ENCODE results near the gene PSMD5. TPM values are rescaled to one million over a fixed set of nuclear protein-coding genes. Genes with fewer than 3 reads are reported as not detected.

PSMD5 gene
- total RNA-seq, 2 experiments from 2014 or later = 51.8 to 64.0 TPM

GRCh38 chr9:120852240-120853010, 9.7 kb upstream of the PSMD5 start:
- Mint-ChIP-seq H3K27me3 (no peaks in the 10 kb centered on the region), H3K4me1 (peaks cover 16% of the 10 kb centered on the region), H3K36me3 (ENCODE audit: low read depth) (peaks cover 81% of the 10 kb centered on the region), H3K4me3 (no peak overlapping the region), H3K9me3 (no peaks in the 10 kb centered on the region), H3K27ac (no peak overlapping the region)
- DNase-seq = no peak
- POLR2A ChIA-PET = interaction anchor here (0.7 to 2.2 kb wide), 7 partner anchors 13 to 83 kb away, joined by 3 to 10 read pairs (median 3); partner anchors contain the start of gene FBXW2
- CTCF ChIA-PET = interaction anchor here (1.3 kb wide), 1 partner anchor 96 kb away, joined by 6 read pairs; no protein-coding TSS in a partner anchor

GRCh38 chr9:120851449-120851848, 8.7 kb upstream of the PSMD5 start:
- DNase-seq = no peak
- H3K9me3 Mint-ChIP-seq = no peaks in the 10 kb centered on the region
- H3K27ac Mint-ChIP-seq = no peak overlapping the region
- H3K36me3 Mint-ChIP-seq (ENCODE audit: low read depth) = peaks cover 83% of the 10 kb centered on the region
- H3K4me1 Mint-ChIP-seq = peaks cover 26% of the 10 kb centered on the region
- ChIA-PET POLR2A (interaction anchor here (1.2 to 2.2 kb wide), 2 partner anchors 11 to 17 kb away, joined by 4 to 10 read pairs; no protein-coding TSS in a partner anchor), CTCF (interaction anchor here (1.0 kb wide), 1 partner anchor 85 kb away, joined by 3 read pairs; no protein-coding TSS in a partner anchor)
- H3K27me3 Mint-ChIP-seq = no peaks in the 10 kb centered on the region
- H3K4me3 Mint-ChIP-seq = no peak overlapping the region

- Mint-ChIP-seq H3K27me3 (no peaks in the 10 kb centered on the region), H3K36me3 (ENCODE audit: low read depth) (peaks cover 85% of the 10 kb centered on the region), H3K4me3 (no peak overlapping the region), H3K9me3 (no peaks in the 10 kb centered on the region), H3K27ac (no peak overlapping the region), H3K4me1 (peaks cover 37% of the 10 kb centered on the region)
- DNase-seq = no peak
- CTCF ChIA-PET = interaction anchor here (1.0 kb wide), 1 partner anchor 86 kb away, joined by 3 read pairs; no protein-coding TSS in a partner anchor
- POLR2A ChIA-PET = interaction anchor here (1.0 to 1.9 kb wide), 2 partner anchors 17 to 350 kb away, joined by 3 to 8 read pairs; no protein-coding TSS in a partner anchor
Observed at GRCh38 chr9:120850315-120850714, 7.6 kb upstream of the PSMD5 start.

GRCh38 chr9:120846906-120847305, 4.2 kb upstream of the PSMD5 start:
- no peaks in the 10 kb centered on the region for H3K27me3 Mint-ChIP-seq
- ChIA-PET POLR2A (interaction anchor here (0.7 to 7.4 kb wide), 20 partner anchors 11 to 765 kb away, joined by 3 to 134 read pairs (median 4); partner anchors contain the start of genes CNTRL, FBXW2, PHF19 and TRAF1), CTCF (interaction anchor here (0.8 to 3.7 kb wide), 11 partner anchors 13 to 91 kb away, joined by 3 to 28 read pairs (median 3); no protein-coding TSS in a partner anchor)
- H3K27ac Mint-ChIP-seq = peak overlapping the region; percentile 95
- DNase-seq = no peak
- H3K36me3 Mint-ChIP-seq (ENCODE audit: low read depth) = peaks cover 82% of the 10 kb centered on the region
- H3K4me3 Mint-ChIP-seq = no peak overlapping the region
- H3K9me3 Mint-ChIP-seq = no peaks in the 10 kb centered on the region
- peaks cover 60% of the 10 kb centered on the region for H3K4me1 Mint-ChIP-seq

- H3K27me3 Mint-ChIP-seq = no peaks in the 10 kb centered on the region
- H3K4me1 Mint-ChIP-seq = peaks cover 65% of the 10 kb centered on the region
- H3K4me3 Mint-ChIP-seq = peak overlapping the region; percentile 12
- ChIA-PET POLR2A (interaction anchor here (0.7 to 7.4 kb wide), 22 partner anchors 11 to 766 kb away, joined by 3 to 134 read pairs (median 4); partner anchors contain the start of genes CNTRL, FBXW2, PHF19 and TRAF1), CTCF (interaction anchor here (0.8 to 3.7 kb wide), 11 partner anchors 13 to 90 kb away, joined by 3 to 28 read pairs (median 3); no protein-coding TSS in a partner anchor)
- peak; percentile 34 for DNase-seq
- H3K27ac Mint-ChIP-seq = peak overlapping the region; percentile 95
- no peaks in the 10 kb centered on the region for H3K9me3 Mint-ChIP-seq
- H3K36me3 Mint-ChIP-seq (ENCODE audit: low read depth) = peaks cover 83% of the 10 kb centered on the region
Observed at GRCh38 chr9:120846251-120846889, 3.6 kb upstream of the PSMD5 start.

- CTCF ChIA-PET = interaction anchor here (0.6 to 3.7 kb wide), 7 partner anchors 22 to 172 kb away, joined by 3 to 28 read pairs (median 5); partner anchors contain the start of gene FBXW2
- H3K27ac Mint-ChIP-seq = peak overlapping the region; percentile 95
- peaks cover 75% of the 10 kb centered on the region for H3K36me3 Mint-ChIP-seq (ENCODE audit: low read depth)
- H3K4me1 Mint-ChIP-seq = peaks cover 67% of the 10 kb centered on the region
- peak overlapping the region; percentile 86 for H3K4me3 Mint-ChIP-seq
- H3K9me3 Mint-ChIP-seq = no peaks in the 10 kb centered on the region
- POLR2A ChIA-PET = interaction anchor here (0.6 to 7.4 kb wide), 15 partner anchors 12 to 276 kb away, joined by 3 to 134 read pairs (median 11); partner anchors contain the start of genes CNTRL, FBXW2, PHF19 and TRAF1
- no peaks in the 10 kb centered on the region for H3K27me3 Mint-ChIP-seq
- peak; percentile 63 for DNase-seq
Observed at GRCh38 chr9:120845255-120845654, 2.5 kb upstream of the PSMD5 start.

GRCh38 chr9:120841930-120842684, 615 bp downstream of the PSMD5 start:
- peak overlapping the region; percentile 95 for H3K27ac Mint-ChIP-seq
- peaks cover 74% of the 10 kb centered on the region for H3K4me1 Mint-ChIP-seq
- H3K9me3 Mint-ChIP-seq = no peaks in the 10 kb centered on the region
- H3K27me3 Mint-ChIP-seq = no peaks in the 10 kb centered on the region
- no peak for DNase-seq
- ChIA-PET POLR2A (interaction anchor here (0.6 to 7.4 kb wide), 19 partner anchors 9 to 357 kb away, joined by 3 to 134 read pairs (median 4); partner anchors contain the start of genes FBXW2, MEGF9, PHF19 and TRAF1), CTCF (interaction anchor here (1.0 to 1.1 kb wide), 2 partner anchors 53 to 86 kb away, joined by 3 to 6 read pairs; no protein-coding TSS in a partner anchor)
- peak overlapping the region; percentile 86 for H3K4me3 Mint-ChIP-seq
- peaks cover 74% of the 10 kb centered on the region for H3K36me3 Mint-ChIP-seq (ENCODE audit: low read depth)

GRCh38 chr9:120839146-120839545, 3.6 kb downstream of the PSMD5 start:
- Mint-ChIP-seq H3K27me3 (no peaks in the 10 kb centered on the region), H3K27ac (no peak overlapping the region), H3K4me3 (no peak overlapping the region), H3K4me1 (peaks cover 50% of the 10 kb centered on the region), H3K36me3 (ENCODE audit: low read depth) (peaks cover 57% of the 10 kb centered on the region), H3K9me3 (no peaks in the 10 kb centered on the region)
- ChIA-PET CTCF (interaction anchor here (0.7 kb wide), 1 partner anchor 123 kb away, joined by 6 read pairs; no protein-coding TSS in a partner anchor), POLR2A (no interaction called here)
- DNase-seq = no peak

- peaks cover 44% of the 10 kb centered on the region for H3K4me1 Mint-ChIP-seq
- H3K36me3 Mint-ChIP-seq (ENCODE audit: low read depth) = peaks cover 55% of the 10 kb centered on the region
- no peaks in the 10 kb centered on the region for H3K9me3 Mint-ChIP-seq
- CTCF ChIA-PET = no interaction called here
- no peak for DNase-seq
- H3K27ac Mint-ChIP-seq = no peak overlapping the region
- POLR2A ChIA-PET = no interaction called here
- no peaks in the 10 kb centered on the region for H3K27me3 Mint-ChIP-seq
- H3K4me3 Mint-ChIP-seq = no peak overlapping the region
Observed at GRCh38 chr9:120837921-120838320, 4.8 kb downstream of the PSMD5 start.

GRCh38 chr9:120833325-120833724, 9.4 kb downstream of the PSMD5 start:
- no peak overlapping the region for H3K27ac Mint-ChIP-seq
- ChIA-PET POLR2A (interaction anchor here (0.7 to 1.2 kb wide), 4 partner anchors 10 to 43 kb away, joined by 3 to 6 read pairs (median 4); partner anchors contain the start of gene PSMD5), CTCF (interaction anchor here (0.9 kb wide), 1 partner anchor 41 kb away, joined by 3 read pairs; the partner anchor contains the start of gene FBXW2)
- peaks cover 14% of the 10 kb centered on the region for H3K4me1 Mint-ChIP-seq
- H3K4me3 Mint-ChIP-seq = no peak overlapping the region
- H3K9me3 Mint-ChIP-seq = no peaks in the 10 kb centered on the region
- peaks cover 59% of the 10 kb centered on the region for H3K36me3 Mint-ChIP-seq (ENCODE audit: low read depth)
- no peaks in the 10 kb centered on the region for H3K27me3 Mint-ChIP-seq
- no peak for DNase-seq

- Mint-ChIP-seq H3K36me3 (ENCODE audit: low read depth) (peaks cover 57% of the 10 kb centered on the region), H3K27ac (no peak overlapping the region), H3K4me3 (no peak overlapping the region), H3K9me3 (no peaks in the 10 kb centered on the region), H3K27me3 (no peaks in the 10 kb centered on the region), H3K4me1 (peaks cover 12% of the 10 kb centered on the region)
- no peak for DNase-seq
- ChIA-PET CTCF (interaction anchor here (0.9 kb wide), 1 partner anchor 40 kb away, joined by 3 read pairs; the partner anchor contains the start of gene FBXW2), POLR2A (interaction anchor here (0.7 to 1.2 kb wide), 4 partner anchors 10 to 44 kb away, joined by 3 to 6 read pairs (median 4); partner anchors contain the start of gene PSMD5)
Observed at GRCh38 chr9:120832807-120833206, 9.9 kb downstream of the PSMD5 start.

All from activated CD4-positive, alpha-beta memory T cell treated with anti-CD3 and anti-CD28 coated beads, Interleukin-2, amount 10 ng/mL, durations not matched to agents 7 days and 5 days (primary cell).